PC-3 (cell line): ENCODE measurements around the gene KLHL8. TPM values are rescaled to one million over a fixed set of nuclear protein-coding genes. Genes with fewer than 3 reads are reported as not detected.
A peak's percentile ranks its signal among the peaks of the same experiment; 100 is the strongest.

ENCODE experiments used
- ATAC-seq: fragments of 200-7000 bp; cut with Tn5 transposase; 2 replicates; pipeline ENCODE4 v1.9.1; 2020; ENCODE audit warnings: mild to moderate bottlenecking, moderate library complexity
- BruUV-seq: library from RNA; stranded (reverse); fragments of 400-500 nt; replicated peaks from 2 replicates; lab custom pipeline; 2021; lab: Mats Ljungman, UMichigan
- CTCF ChIA-PET: fragments of 300-600 bp; sonication (Branson Sonifier 250); formaldehyde crosslinking; loops from one replicate; lab custom pipeline; 2022; ENCODE audit warnings: antibody characterized with exemption; lab: Charles Lee
- POLR2A ChIA-PET: fragments of 300-600 bp; sonication (Branson Sonifier 250); formaldehyde crosslinking; loops from one replicate; lab custom pipeline; 2022; ENCODE audit warnings: antibody characterized with exemption; ENCODE audit not compliant: unreplicated experiment; lab: Charles Lee
- DNase-seq: peaks from one replicate; pipeline ENCODE4 v3.0.0-alpha.2; 2015
- H2AFZ ChIP-seq: fragments of 300-600 bp; sonication (generic); 2 replicates; pipeline ENCODE4 v1.6.0; 2016; ENCODE audit warnings: antibody characterized with exemption, low read length
- H3F3A ChIP-seq: fragments of 300-600 bp; sonication (generic); one replicate; pipeline ENCODE4 v1.6.0; 2017; ENCODE audit warnings: antibody characterized with exemption, low read length, control low read depth, mild to moderate bottlenecking; ENCODE audit not compliant: unreplicated experiment
- H3K27ac ChIP-seq: fragments of 300-600 bp; sonication (generic); 2 replicates; pipeline ENCODE4 v1.5.1; 2016; ENCODE audit warnings: mild to moderate bottlenecking, low read length
- H3K27me3 ChIP-seq: fragments of 300-600 bp; sonication (generic); 2 replicates; pipeline ENCODE4 v1.6.1; 2016; ENCODE audit warnings: low read length, mixed read lengths
- H3K36me3 ChIP-seq: fragments of 300-600 bp; sonication (generic); 2 replicates; pipeline ENCODE4 v1.6.1; 2016; ENCODE audit warnings: low read depth, mixed run types, low read length, mixed read lengths
- H3K4me1 ChIP-seq: fragments of 300-600 bp; sonication (generic); 2 replicates; pipeline ENCODE4 v1.5.1; 2016; ENCODE audit warnings: low read length; ENCODE audit not compliant: insufficient read depth
- H3K4me2 ChIP-seq: fragments of 300-600 bp; sonication (generic); 2 replicates; pipeline ENCODE4 v1.6.0; 2016; ENCODE audit warnings: low read length
- H3K4me3 ChIP-seq: fragments of 300-600 bp; sonication (generic); 2 replicates; pipeline ENCODE4 v1.5.1; 2016; ENCODE audit warnings: mild to moderate bottlenecking, low read length, mixed read lengths
- H3K79me2 ChIP-seq: fragments of 300-600 bp; sonication (generic); 2 replicates; pipeline ENCODE4 v1.6.1; 2017; ENCODE audit warnings: low read length, mixed read lengths
- H3K9ac ChIP-seq: fragments of 300-600 bp; sonication (generic); 2 replicates; pipeline ENCODE4 v1.6.0; 2016; ENCODE audit warnings: mild to moderate bottlenecking, low read length
- H3K9me2 ChIP-seq: fragments of 300-600 bp; sonication (generic); replicated peaks from 2 replicates; pipeline ENCODE4 v1.6.1; 2016; ENCODE audit warnings: mixed run types, low read length, mixed read lengths
- H3K9me3 ChIP-seq: fragments of 300-600 bp; sonication (generic); 2 replicates; pipeline ENCODE4 v1.6.1; 2016; ENCODE audit warnings: low read length, mixed read lengths
- H4K20me1 ChIP-seq: fragments of 300-600 bp; sonication (generic); 2 replicates; pipeline ENCODE4 v1.6.1; 2016; ENCODE audit warnings: low read length, mixed read lengths
- CTCF ChIP-seq: fragments of 300-600 bp; sonication (generic); conservative IDR thresholded peaks from 2 replicates; pipeline ENCODE4 v1.5.1; 2017; ENCODE audit warnings: antibody characterized with exemption, low read depth, mild to moderate bottlenecking, low read length
- EZH2 ChIP-seq: fragments of 300-600 bp; sonication (generic); IDR thresholded peaks from one replicate; pipeline ENCODE4 v1.6.1; 2017; ENCODE audit warnings: antibody characterized with exemption, mild to moderate bottlenecking, low read length; ENCODE audit not compliant: unreplicated experiment
- EZH2phosphoT487 ChIP-seq: fragments of 300-600 bp; sonication (generic); IDR thresholded peaks from 2 replicates; pipeline ENCODE4 v1.6.1; 2018; ENCODE audit warnings: mild to moderate bottlenecking, antibody characterized with exemption, low read length, borderline replicate concordance
- intact Hi-C: fragments of 100-400 bp; cut with micrococcal nuclease; formaldehyde crosslinking; loops from 2 replicates; pipeline ENCODE4 v1.9.0; 2023
- total RNA-seq: library from RNA; depleted of rRNA; stranded (reverse); fragments of >200 nt; gene quantifications from 2 replicates; pipeline ENCODE4 v1.2.3, GENCODE V29; 2014

The KLHL8 gene
- total RNA-seq, 1 experiment from 2014 or later, result 5.6 TPM

- H3K4me3 ChIP-seq, result no peak overlapping the region
- TF ChIP-seq EZH2phosphoT487 (no peak), CTCF (no peak), EZH2 (no peak)
- no peaks in the 10 kb centered on the region for H3F3A ChIP-seq
- DNase-seq, result no peak
- no peak for ATAC-seq
- BruUV-seq, result no TSS peak
- H3K4me2 ChIP-seq, result no peak overlapping the region
- no peaks in the 10 kb centered on the region for H3K36me3 ChIP-seq
- H3K9ac ChIP-seq, result no peak overlapping the region
- H3K27me3 ChIP-seq, result no peaks in the 10 kb centered on the region
- no peak overlapping the region for H2AFZ ChIP-seq
- ChIA-PET CTCF (no interaction called here), POLR2A (interaction anchor here (0.7 kb wide), 1 partner anchor 292 kb away, joined by 3 read pairs; no protein-coding TSS in a partner anchor)
- no peaks in the 10 kb centered on the region for H3K79me2 ChIP-seq
- H3K9me3 ChIP-seq, result no peaks in the 10 kb centered on the region
- intact Hi-C loops, result loop anchor here (5.0 to 10.0 kb wide), 2 partner anchors 69 to 312 kb away; partner anchors contain the start of gene KLHL8
- H3K9me2 ChIP-seq, result no peaks in the 10 kb centered on the region
- H3K4me1 ChIP-seq, result no peaks in the 10 kb centered on the region; the same call in 1 of the 2 replicates
- H4K20me1 ChIP-seq, result no peaks in the 10 kb centered on the region
- H3K27ac ChIP-seq, result no peak overlapping the region
Measured at GRCh38 chr4:87153078-87153870, 67.1 kb downstream of the KLHL8 start.

- Histone ChIP-seq H3K27ac (no peak overlapping the region), H3K9me3 (no peaks in the 10 kb centered on the region), H3K4me1 (no peaks in the 10 kb centered on the region; the same call in 1 of the 2 replicates), H4K20me1 (no peaks in the 10 kb centered on the region), H2AFZ (no peak overlapping the region), H3K36me3 (no peaks in the 10 kb centered on the region), H3K9me2 (no peaks in the 10 kb centered on the region), H3K79me2 (no peaks in the 10 kb centered on the region), H3K4me3 (no peak overlapping the region), H3K4me2 (no peak overlapping the region), H3K27me3 (no peaks in the 10 kb centered on the region), H3K9ac (no peak overlapping the region), H3F3A (no peaks in the 10 kb centered on the region)
- CTCF ChIA-PET, result interaction anchor here (1.1 kb wide), 1 partner anchor 82 kb away, joined by 6 read pairs; no protein-coding TSS in a partner anchor
- no TSS peak for BruUV-seq
- TF ChIP-seq CTCF (no peak), EZH2 (no peak), EZH2phosphoT487 (no peak)
- intact Hi-C loops, result loop anchor here (5.0 to 10.0 kb wide), 2 partner anchors 70 to 312 kb away; partner anchors contain the start of gene KLHL8
- POLR2A ChIA-PET, result no interaction called here
- peak; percentile 20 for ATAC-seq
- DNase-seq, result no peak
Measured at GRCh38 chr4:87152310-87153041, 67.9 kb downstream of the KLHL8 start.
